ENCODE measurements around the gene PTK7. TPM values are rescaled to one million over a fixed set of nuclear protein-coding genes. Genes with fewer than 3 reads are reported as not detected.
A peak's percentile ranks its signal among the peaks of the same experiment; 100 is the strongest.

PTK7 gene
- total RNA-seq, 1 donor from 2014 or later, result 308 TPM

DNA sequence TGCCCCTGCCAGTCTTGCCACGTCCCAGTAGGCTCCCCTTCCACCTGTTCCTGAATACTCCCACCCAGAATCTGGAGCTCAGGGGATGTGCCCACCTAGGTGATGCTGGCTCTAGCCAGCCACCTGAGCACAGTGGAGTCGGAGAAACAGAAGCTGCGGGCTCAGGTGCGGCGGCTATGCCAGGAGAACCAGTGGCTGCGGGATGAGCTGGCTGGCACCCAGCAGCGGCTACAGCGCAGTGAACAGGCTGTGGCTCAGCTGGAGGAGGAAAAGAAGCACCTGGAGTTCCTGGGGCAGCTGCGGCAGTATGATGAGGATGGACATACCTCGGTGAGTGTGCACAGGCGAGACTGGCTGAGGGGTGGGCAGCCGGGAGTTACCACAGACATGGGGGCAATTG is 13.3 kb upstream of the PTK7 start:
- Mint-ChIP-seq H3K36me3 (peaks cover 29% of the 10 kb centered on the region), H3K9me3 (no peaks in the 10 kb centered on the region), H3K27me3 (ENCODE audit: low read depth) (no peaks in the 10 kb centered on the region), H3K27ac (no peak overlapping the region), H3K4me3 (no peak overlapping the region), H3K4me1 (peaks cover 28% of the 10 kb centered on the region)
- DNase-seq (ENCODE audit: low spot score in 2 of 2, unreplicated experiment in 2 of 2), result no peak
- TF ChIP-seq, protein P1, sequence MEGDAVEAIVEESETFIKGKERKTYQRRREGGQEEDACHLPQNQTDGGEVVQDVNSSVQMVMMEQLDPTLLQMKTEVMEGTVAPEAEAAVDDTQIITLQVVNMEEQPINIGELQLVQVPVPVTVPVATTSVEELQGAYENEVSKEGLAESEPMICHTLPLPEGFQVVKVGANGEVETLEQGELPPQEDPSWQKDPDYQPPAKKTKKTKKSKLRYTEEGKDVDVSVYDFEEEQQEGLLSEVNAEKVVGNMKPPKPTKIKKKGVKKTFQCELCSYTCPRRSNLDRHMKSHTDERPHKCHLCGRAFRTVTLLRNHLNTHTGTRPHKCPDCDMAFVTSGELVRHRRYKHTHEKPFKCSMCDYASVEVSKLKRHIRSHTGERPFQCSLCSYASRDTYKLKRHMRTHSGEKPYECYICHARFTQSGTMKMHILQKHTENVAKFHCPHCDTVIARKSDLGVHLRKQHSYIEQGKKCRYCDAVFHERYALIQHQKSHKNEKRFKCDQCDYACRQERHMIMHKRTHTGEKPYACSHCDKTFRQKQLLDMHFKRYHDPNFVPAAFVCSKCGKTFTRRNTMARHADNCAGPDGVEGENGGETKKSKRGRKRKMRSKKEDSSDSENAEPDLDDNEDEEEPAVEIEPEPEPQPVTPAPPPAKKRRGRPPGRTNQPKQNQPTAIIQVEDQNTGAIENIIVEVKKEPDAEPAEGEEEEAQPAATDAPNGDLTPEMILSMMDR (IDR thresholded peaks at IDR 0.05; ENCODE audit: unreplicated experiment), result no peak

DNA sequence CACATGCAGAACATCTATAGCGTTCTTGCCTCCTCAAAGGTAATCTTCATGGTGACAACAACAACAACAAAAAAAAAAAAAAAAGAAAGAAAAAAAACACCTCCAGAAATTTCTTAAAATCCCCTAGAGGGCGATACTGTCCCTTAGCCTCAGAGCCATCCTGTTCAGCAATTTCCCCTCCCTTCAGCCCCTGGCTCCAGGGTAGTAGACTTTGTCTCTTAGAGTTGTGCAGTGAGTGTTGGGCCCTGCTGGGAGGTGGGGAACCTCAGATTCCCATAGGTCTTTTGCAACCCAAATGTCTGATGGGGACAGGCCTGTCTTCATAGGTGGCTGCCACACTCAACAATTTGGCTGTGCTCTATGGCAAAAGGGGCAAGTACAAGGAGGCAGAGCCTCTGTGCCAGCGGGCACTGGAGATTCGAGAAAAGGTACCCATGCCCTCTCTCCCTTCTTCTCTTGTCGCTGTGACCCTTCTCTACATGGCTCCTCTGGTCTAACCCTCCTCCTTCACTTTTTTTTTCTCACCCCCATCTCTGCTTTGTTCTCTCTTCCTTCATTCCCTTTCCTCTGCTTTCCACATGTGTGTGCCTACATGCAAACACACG is 6.0 kb upstream of the PTK7 start:
- Mint-ChIP-seq H3K9me3 (no peaks in the 10 kb centered on the region), H3K4me3 (no peak overlapping the region), H3K36me3 (peaks cover 27% of the 10 kb centered on the region), H3K27me3 (ENCODE audit: low read depth) (no peaks in the 10 kb centered on the region), H3K4me1 (peaks cover 18% of the 10 kb centered on the region), H3K27ac (peak overlapping the region; percentile 66)
- TF ChIP-seq, protein P1 (IDR thresholded peaks at IDR 0.05; ENCODE audit: unreplicated experiment), result peak; percentile 71
- peak in 1 of 2 experiments; percentile 48 for DNase-seq (ENCODE audit: low spot score in 2 of 2, unreplicated experiment in 2 of 2)

DNA sequence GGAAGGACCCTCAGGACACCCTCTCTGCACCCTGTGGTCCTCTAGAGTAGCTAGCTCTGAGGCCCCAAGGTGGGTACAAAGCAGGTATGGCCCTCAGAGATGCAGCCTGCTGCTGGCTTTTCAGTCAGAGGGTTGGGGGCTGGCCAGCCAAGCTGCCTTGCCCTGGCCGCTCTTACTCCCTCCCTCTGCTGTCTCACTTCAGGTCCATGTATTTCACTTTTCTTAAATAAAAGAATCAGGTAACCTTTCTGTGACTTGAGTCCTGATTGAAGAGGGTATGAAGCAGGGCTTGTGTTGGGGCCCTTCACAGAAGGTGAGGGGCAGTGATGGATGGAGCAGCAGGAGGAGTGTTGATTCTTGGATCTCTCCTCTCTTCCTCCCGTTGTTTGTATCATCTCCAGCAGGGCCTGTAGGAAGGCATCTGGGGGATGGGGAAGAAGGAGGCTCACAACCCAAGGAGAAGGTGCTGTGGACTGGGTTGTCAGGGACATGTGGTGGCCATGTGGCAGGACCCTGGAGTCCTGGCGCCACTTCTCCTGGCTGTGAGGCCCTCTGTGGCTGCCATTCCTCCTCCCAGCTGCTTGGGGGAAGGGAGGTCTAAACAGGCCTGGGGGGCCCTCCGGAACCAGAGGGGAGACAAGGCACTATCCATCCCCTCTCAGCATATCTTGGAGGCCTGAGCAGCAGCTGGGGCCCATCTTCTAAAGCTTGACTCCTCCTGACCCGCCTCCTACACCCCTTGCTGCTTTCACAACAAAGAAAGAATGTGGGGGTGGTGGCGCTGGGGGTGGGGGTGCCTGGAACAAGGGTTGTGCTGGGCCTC is 1.1 kb upstream of the PTK7 start:
- Mint-ChIP-seq H3K9me3 (no peaks in the 10 kb centered on the region), H3K4me3 (peak overlapping the region; percentile 68), H3K27me3 (ENCODE audit: low read depth) (no peaks in the 10 kb centered on the region), H3K4me1 (peaks cover 44% of the 10 kb centered on the region), H3K36me3 (peaks cover 13% of the 10 kb centered on the region), H3K27ac (peak overlapping the region; percentile 92)
- TF ChIP-seq, protein P1 (IDR thresholded peaks at IDR 0.05; ENCODE audit: unreplicated experiment), result no peak
- peak in 1 of 2 experiments; percentile 52 for DNase-seq (ENCODE audit: low spot score in 2 of 2, unreplicated experiment in 2 of 2)

DNA sequence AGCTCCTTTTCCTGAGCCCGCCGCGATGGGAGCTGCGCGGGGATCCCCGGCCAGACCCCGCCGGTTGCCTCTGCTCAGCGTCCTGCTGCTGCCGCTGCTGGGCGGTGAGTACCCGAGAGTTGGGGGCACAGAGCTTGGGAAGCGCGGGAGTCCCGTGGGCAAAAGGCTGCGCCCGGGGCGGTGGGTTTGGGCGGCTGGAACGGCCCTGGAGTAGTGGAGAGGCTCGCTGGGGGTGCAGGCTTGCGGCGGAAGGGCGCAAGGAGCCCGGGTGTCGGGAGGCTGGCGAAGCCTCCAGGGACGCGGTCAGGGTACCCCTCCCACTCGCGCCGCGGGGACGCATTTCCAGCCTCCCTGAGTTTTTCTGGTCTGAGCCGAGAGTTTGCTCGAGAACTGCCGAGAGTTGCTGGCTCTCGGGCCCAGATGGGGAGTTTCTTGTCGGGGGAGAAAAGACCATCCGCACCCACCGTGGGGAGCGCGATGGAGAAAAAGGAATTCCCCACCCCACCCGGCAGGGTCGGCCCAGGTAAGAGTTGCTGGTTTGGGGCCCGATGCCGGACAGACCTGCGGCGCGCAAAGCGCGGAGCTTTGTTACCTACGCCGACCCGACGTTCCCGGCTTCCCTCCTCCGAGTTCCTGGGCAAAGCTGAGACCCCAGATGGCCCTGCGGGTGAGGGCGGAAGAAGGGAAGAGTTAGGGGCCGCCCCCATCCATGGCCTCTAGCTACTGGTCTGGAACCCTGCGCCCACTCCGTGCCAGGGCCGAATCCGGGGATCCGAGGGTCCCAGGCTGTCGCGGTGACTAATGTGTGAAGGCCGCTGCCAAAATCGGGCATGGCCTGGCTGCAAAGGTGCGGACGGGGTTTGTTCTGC is 584 bp downstream of the PTK7 start:
- H3K4me3 Mint-ChIP-seq, result peak overlapping the region; percentile 86
- H3K9me3 Mint-ChIP-seq, result no peaks in the 10 kb centered on the region
- peaks cover 42% of the 10 kb centered on the region for H3K4me1 Mint-ChIP-seq
- no peaks in the 10 kb centered on the region for H3K27me3 Mint-ChIP-seq (ENCODE audit: low read depth)
- peak; percentile 34 to 70 for DNase-seq (ENCODE audit: low spot score in 2 of 2, unreplicated experiment in 2 of 2)
- peaks cover 17% of the 10 kb centered on the region for H3K36me3 Mint-ChIP-seq
- H3K27ac Mint-ChIP-seq, result peak overlapping the region; percentile 54
- TF ChIP-seq, protein P1 (IDR thresholded peaks at IDR 0.05; ENCODE audit: unreplicated experiment), result no peak

DNA sequence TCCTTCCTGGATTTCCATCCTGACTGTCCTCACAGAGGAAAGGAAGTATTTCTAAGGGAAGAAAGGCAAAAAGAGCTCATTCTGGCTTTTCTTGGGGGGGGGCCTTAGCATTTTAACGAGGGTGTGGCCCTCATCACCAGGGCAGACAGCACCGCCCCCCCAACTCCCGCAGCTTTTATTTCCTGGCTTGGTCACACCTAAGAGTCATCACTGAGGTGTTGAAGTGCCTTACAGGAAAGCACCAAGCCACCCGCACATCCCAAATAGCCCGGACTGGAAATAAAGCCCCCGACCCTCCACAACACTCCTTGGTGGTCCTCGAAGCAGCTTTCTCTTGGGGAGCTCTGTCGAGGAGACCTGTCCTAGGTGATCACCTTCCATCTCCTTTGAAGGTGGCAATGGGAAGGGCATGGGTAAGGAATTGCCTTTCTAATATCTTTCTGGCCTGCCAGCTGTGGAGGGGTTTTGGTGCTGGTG is 1.3 kb downstream of the PTK7 start:
- H3K27me3 Mint-ChIP-seq (ENCODE audit: low read depth), result no peaks in the 10 kb centered on the region
- H3K4me1 Mint-ChIP-seq, result peaks cover 42% of the 10 kb centered on the region
- H3K27ac Mint-ChIP-seq, result peak overlapping the region; percentile 54
- no peak for DNase-seq (ENCODE audit: low spot score in 2 of 2, unreplicated experiment in 2 of 2)
- peak overlapping the region; percentile 86 for H3K4me3 Mint-ChIP-seq
- peaks cover 12% of the 10 kb centered on the region for H3K36me3 Mint-ChIP-seq
- no peaks in the 10 kb centered on the region for H3K9me3 Mint-ChIP-seq
- TF ChIP-seq, protein P1 (IDR thresholded peaks at IDR 0.05; ENCODE audit: unreplicated experiment), result no peak

Measured in mesothelial cell of epicardium (in vitro differentiated cells).